ENCODE results near the gene FGFBP3. TPM values are rescaled to one million over a fixed set of nuclear protein-coding genes. Genes with fewer than 3 reads are reported as not detected.

Gene FGFBP3
- total and polyA plus RNA-seq, 2 of the 13 experiments (the other 11 are each of a cell fraction or from before 2014, with no cell fraction given), result 0.50 to 2.0 TPM

DNA sequence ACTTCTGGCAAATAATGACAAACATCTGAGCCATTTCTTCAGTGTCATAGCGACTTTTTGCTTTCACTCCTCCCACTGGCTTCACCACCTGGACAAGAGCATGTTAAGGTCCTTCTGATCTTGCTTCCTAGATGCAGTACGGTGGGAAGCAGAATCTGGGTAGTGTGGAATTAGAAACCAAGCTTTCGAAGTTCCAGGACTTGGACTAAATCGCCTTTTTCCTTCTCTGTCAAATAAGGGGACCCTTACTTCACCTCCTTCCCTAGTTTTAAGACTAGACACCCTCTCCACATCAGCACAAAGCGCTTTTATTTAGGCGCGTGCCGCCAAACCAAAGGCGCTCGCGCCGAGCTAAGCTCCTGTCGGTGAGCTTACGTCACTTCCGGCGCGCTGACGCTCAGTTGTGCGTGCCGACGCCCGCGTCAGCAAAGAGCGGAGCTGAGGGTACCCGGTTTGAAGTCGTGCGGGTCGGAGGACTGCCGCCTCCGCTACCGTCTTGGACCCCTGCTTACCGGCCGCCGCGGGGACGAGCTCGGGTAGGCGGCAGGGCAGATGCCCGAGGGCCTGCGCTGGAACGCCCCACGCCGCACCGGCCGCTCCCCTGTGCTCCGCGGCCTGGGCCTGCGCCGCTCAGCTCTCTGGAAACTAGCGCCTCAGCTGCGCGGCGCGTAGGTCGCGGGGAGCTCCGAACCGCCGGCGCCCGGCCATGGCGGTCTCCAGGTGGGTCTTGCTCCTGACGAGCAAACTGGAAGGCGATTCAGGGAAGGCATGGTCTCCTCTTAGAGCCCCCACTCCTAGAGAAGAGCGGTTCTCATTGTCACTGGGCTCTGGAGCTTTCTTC, 14.3 kb upstream of the FGFBP3 start, which contains the start of gene BTAF1 (continued):
- TF ChIP-seq ARHGAP35 (CRISPR knock-in tag; IDR thresholded peaks at IDR 0.05; ENCODE audit: borderline replicate concordance) (peak; percentile 82), GATAD2A (CRISPR knock-in tag; IDR thresholded peaks at IDR 0.05) (peak; percentile 48), PRMT3 (CRISPR knock-in tag; IDR thresholded peaks at IDR 0.05; ENCODE audit: borderline replicate concordance, low read depth) (no peak), ZNF776 (CRISPR knock-in tag; IDR thresholded peaks at IDR 0.05) (peak; percentile 90), PAWR (CRISPR knock-in tag; IDR thresholded peaks at IDR 0.05; ENCODE audit: borderline replicate concordance) (0 out of 2 replicates have a peak, but pooled peaks have one; percentile 43), ZFP90 (CRISPR knock-in tag; IDR thresholded peaks at IDR 0.05; ENCODE audit: borderline replicate concordance) (peak; percentile 19; the same call in 1 of the 2 replicates), ARID2 (CRISPR knock-in tag; IDR thresholded peaks at IDR 0.05; ENCODE audit: borderline replicate concordance) (peak; percentile 66; the same call in 1 of the 2 replicates), CBX2 (IDR thresholded peaks at IDR 0.05; ENCODE audit: low read depth, low read length) (no peak), CBX2 (CRISPR knock-in tag; IDR thresholded peaks at IDR 0.05; ENCODE audit: low read depth) (no peak), REL (CRISPR knock-in tag; conservative IDR thresholded peaks at IDR 0.05) (peak; percentile 78), ZFP36L2 (CRISPR knock-in tag; IDR thresholded peaks at IDR 0.05) (no peak), TSC22D2 (CRISPR knock-in tag; IDR thresholded peaks at IDR 0.05; ENCODE audit: borderline replicate concordance) (peak; percentile 90; the same call in 1 of the 2 replicates), NR2F1 (CRISPR knock-in tag; IDR thresholded peaks at IDR 0.05) (no peak), RAD21 (CRISPR knock-in tag; IDR thresholded peaks at IDR 0.05) (no peak), ETV6 (CRISPR knock-in tag; conservative IDR thresholded peaks at IDR 0.05) (no peak; the same call in 1 of the 2 replicates), MAFF (IDR thresholded peaks at IDR 0.05; ENCODE audit: low read depth, low read length) (no peak), ZNF747 (CRISPR knock-in tag; IDR thresholded peaks at IDR 0.05; ENCODE audit: borderline replicate concordance) (peak; percentile 82)
- TF ChIP-seq, protein P1, sequence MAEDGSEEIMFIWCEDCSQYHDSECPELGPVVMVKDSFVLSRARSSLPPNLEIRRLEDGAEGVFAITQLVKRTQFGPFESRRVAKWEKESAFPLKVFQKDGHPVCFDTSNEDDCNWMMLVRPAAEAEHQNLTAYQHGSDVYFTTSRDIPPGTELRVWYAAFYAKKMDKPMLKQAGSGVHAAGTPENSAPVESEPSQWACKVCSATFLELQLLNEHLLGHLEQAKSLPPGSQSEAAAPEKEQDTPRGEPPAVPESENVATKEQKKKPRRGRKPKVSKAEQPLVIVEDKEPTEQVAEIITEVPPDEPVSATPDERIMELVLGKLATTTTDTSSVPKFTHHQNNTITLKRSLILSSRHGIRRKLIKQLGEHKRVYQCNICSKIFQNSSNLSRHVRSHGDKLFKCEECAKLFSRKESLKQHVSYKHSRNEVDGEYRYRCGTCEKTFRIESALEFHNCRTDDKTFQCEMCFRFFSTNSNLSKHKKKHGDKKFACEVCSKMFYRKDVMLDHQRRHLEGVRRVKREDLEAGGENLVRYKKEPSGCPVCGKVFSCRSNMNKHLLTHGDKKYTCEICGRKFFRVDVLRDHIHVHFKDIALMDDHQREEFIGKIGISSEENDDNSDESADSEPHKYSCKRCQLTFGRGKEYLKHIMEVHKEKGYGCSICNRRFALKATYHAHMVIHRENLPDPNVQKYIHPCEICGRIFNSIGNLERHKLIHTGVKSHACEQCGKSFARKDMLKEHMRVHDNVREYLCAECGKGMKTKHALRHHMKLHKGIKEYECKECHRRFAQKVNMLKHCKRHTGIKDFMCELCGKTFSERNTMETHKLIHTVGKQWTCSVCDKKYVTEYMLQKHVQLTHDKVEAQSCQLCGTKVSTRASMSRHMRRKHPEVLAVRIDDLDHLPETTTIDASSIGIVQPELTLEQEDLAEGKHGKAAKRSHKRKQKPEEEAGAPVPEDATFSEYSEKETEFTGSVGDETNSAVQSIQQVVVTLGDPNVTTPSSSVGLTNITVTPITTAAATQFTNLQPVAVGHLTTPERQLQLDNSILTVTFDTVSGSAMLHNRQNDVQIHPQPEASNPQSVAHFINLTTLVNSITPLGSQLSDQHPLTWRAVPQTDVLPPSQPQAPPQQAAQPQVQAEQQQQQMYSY (CRISPR knock-in tag; IDR thresholded peaks at IDR 0.05), result peak; percentile 62
- TF ChIP-seq, protein P2, sequence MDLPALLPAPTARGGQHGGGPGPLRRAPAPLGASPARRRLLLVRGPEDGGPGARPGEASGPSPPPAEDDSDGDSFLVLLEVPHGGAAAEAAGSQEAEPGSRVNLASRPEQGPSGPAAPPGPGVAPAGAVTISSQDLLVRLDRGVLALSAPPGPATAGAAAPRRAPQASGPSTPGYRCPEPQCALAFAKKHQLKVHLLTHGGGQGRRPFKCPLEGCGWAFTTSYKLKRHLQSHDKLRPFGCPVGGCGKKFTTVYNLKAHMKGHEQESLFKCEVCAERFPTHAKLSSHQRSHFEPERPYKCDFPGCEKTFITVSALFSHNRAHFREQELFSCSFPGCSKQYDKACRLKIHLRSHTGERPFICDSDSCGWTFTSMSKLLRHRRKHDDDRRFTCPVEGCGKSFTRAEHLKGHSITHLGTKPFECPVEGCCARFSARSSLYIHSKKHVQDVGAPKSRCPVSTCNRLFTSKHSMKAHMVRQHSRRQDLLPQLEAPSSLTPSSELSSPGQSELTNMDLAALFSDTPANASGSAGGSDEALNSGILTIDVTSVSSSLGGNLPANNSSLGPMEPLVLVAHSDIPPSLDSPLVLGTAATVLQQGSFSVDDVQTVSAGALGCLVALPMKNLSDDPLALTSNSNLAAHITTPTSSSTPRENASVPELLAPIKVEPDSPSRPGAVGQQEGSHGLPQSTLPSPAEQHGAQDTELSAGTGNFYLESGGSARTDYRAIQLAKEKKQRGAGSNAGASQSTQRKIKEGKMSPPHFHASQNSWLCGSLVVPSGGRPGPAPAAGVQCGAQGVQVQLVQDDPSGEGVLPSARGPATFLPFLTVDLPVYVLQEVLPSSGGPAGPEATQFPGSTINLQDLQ (CRISPR knock-in tag; IDR thresholded peaks at IDR 0.05), result no peak
- TF ChIP-seq, protein P3, sequence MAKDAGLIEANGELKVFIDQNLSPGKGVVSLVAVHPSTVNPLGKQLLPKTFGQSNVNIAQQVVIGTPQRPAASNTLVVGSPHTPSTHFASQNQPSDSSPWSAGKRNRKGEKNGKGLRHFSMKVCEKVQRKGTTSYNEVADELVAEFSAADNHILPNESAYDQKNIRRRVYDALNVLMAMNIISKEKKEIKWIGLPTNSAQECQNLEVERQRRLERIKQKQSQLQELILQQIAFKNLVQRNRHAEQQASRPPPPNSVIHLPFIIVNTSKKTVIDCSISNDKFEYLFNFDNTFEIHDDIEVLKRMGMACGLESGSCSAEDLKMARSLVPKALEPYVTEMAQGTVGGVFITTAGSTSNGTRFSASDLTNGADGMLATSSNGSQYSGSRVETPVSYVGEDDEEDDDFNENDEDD (CRISPR knock-in tag; IDR thresholded peaks at IDR 0.05; ENCODE audit: borderline replicate concordance), result peak; percentile 85; the same call in 1 of the 2 replicates
- TF ChIP-seq, protein P4, sequence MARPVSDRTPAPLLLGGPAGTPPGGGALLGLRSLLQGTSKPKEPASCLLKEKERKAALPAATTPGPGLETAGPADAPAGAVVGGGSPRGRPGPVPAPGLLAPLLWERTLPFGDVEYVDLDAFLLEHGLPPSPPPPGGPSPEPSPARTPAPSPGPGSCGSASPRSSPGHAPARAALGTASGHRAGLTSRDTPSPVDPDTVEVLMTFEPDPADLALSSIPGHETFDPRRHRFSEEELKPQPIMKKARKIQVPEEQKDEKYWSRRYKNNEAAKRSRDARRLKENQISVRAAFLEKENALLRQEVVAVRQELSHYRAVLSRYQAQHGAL (CRISPR knock-in tag; IDR thresholded peaks at IDR 0.05; ENCODE audit: not compliant biosample characterization), result no peak

Measured in HepG2 (cell line).